CD4-positive, alpha-beta memory T cell (primary cell): ENCODE data around the gene F8A2. TPM values are rescaled to one million over a fixed set of nuclear protein-coding genes. Genes with fewer than 3 reads are reported as not detected.
"Not testable (repeated sequence)": the region's sequence is repeated elsewhere in the genome, so short reads cannot be mapped to it uniquely, and the experiment has no call there.

Source experiments
- CTCF ChIA-PET: fragments of 350-600 bp; sonication (Branson Sonifier 250); formaldehyde crosslinking; loops from one replicate; lab custom pipeline; 2021; ENCODE audit warnings: inconsistent platforms; ENCODE audit not compliant: partially characterized antibody; lab: Charles Lee
- POLR2A ChIA-PET: fragments of 350-600 bp; sonication (Branson Sonifier 250); formaldehyde crosslinking; loops from one replicate; lab custom pipeline; 2021; ENCODE audit not compliant: partially characterized antibody; lab: Charles Lee
- DNase-seq, 5 donors: peaks; one replicate each; pipeline versions ENCODE4 v3.0.0 to v3.0.0-alpha.2; 2020 to 2022; ENCODE audit warnings: mixed read lengths in 1 of 5
- H3K27ac ChIP-seq: one replicate; pipeline ENCODE4 v1.7.0; 2013; ENCODE audit warnings: low read depth, low read length
- H3K27me3 ChIP-seq: 2 replicates; pipeline ENCODE4 v1.7.0; 2013; ENCODE audit warnings: mild to moderate bottlenecking, low read length, moderate library complexity; ENCODE audit not compliant: insufficient read depth
- H3K36me3 ChIP-seq: 2 replicates; pipeline ENCODE4 v1.7.0; 2013; ENCODE audit warnings: mild to moderate bottlenecking, low read length, moderate library complexity; ENCODE audit not compliant: insufficient read depth
- H3K4me1 ChIP-seq: 2 replicates; pipeline ENCODE4 v1.7.0; 2013; ENCODE audit warnings: mild to moderate bottlenecking, low read length, moderate library complexity; ENCODE audit not compliant: insufficient read depth
- H3K4me3 ChIP-seq, 2 donors: one replicate each; pipeline ENCODE4 v1.7.0; 2013; ENCODE audit warnings: low read length in 2 of 2, mild to moderate bottlenecking in 1 of 2
- H3K9me3 ChIP-seq, 2 donors: one replicate each; pipeline ENCODE4 v1.7.0; 2013; ENCODE audit warnings: low read length in 2 of 2, control low read depth in 1 of 2; ENCODE audit not compliant: control insufficient read depth in 1 of 2
- H3K27ac Mint-ChIP-seq, 7 donors: one replicate each; pipeline ENCODE4 v1.8.0; 2020 to 2021; ENCODE audit warnings: mixed read lengths in 7 of 7, mild to moderate bottlenecking in 6 of 7, inconsistent platforms in 3 of 7, moderate library complexity in 3 of 7
- H3K27me3 Mint-ChIP-seq, 2 donors: one replicate each; pipeline ENCODE4 v1.8.0; 2020 to 2021; ENCODE audit warnings: mixed read lengths in 2 of 2
- H3K36me3 Mint-ChIP-seq, 2 donors: one replicate each; pipeline ENCODE4 v1.8.0; 2020 to 2021; ENCODE audit warnings: mixed read lengths in 2 of 2, inconsistent platforms in 1 of 2, mild to moderate bottlenecking in 1 of 2
- H3K4me1 Mint-ChIP-seq, 4 donors: one replicate each; pipeline ENCODE4 v1.8.0; 2020 to 2021; ENCODE audit warnings: mixed read lengths in 4 of 4, mild to moderate bottlenecking in 1 of 4
- H3K4me3 Mint-ChIP-seq, 8 donors: one replicate each; pipeline ENCODE4 v1.8.0; 2020 to 2021; ENCODE audit warnings: mixed read lengths in 8 of 8, mild to moderate bottlenecking in 7 of 8, moderate library complexity in 6 of 8, inconsistent platforms in 3 of 8
- H3K9me3 Mint-ChIP-seq, 8 donors: one replicate each; pipeline ENCODE4 v1.8.0; 2020 to 2021; ENCODE audit warnings: mixed read lengths in 8 of 8, mild to moderate bottlenecking in 5 of 8, inconsistent platforms in 3 of 8, moderate library complexity in 1 of 8
- intact Hi-C: fragments of 100-400 bp; cut with micrococcal nuclease; formaldehyde crosslinking; loops from one replicate; pipeline ENCODE4 v1.15.1; 2023
- polyA plus RNA-seq, 2 donors: library from polyadenylated mRNA; unstranded; fragments of 300-500 nt; fragmentation: Illumina TruSeq; gene quantifications; one replicate each; pipeline ENCODE4 v1.2.3, GENCODE V29; 2021
- total RNA-seq, 2 experiments: library from RNA; stranded (reverse); gene quantifications; one replicate each; pipeline ENCODE4 v1.2.3, GENCODE V29; 2021

F8A2 gene
- not detected for total RNA-seq
- not detected for polyA plus RNA-seq

DNA sequence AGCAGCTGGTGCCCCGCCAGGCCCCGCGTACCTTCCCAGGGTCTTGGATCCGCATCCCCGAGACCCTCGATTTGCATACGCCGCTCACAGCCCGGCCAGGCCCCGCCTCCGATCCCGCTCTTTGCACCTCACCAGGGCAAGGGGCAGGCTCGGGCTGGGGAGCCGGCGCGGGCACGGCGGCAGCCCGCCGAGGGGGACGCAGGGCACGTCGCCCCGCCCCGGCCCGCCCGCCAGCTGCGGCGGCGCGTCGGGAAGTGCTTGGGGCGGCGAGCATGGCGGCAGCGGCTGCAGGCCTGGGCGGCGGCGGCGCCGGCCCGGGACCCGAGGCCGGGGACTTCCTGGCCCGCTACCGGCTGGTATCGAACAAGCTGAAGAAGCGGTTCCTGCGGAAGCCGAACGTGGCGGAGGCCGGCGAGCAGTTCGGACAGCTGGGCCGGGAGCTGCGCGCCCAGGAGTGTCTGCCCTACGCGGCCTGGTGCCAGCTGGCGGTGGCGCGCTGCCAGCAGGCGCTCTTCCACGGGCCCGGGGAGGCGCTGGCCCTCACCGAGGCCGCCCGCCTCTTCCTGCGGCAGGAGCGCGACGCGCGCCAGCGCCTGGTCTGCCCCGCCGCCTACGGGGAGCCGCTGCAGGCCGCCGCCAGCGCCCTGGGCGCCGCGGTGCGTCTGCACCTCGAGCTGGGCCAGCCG lies at the start of gene F8A2:
TSS of gene F8A2 (plus strand) at position 253 of the 686 bp plus-strand sequence. CDS start at position 273, 20 bp downstream.
- not testable (repeated sequence) for H3K9me3 ChIP-seq

DNA sequence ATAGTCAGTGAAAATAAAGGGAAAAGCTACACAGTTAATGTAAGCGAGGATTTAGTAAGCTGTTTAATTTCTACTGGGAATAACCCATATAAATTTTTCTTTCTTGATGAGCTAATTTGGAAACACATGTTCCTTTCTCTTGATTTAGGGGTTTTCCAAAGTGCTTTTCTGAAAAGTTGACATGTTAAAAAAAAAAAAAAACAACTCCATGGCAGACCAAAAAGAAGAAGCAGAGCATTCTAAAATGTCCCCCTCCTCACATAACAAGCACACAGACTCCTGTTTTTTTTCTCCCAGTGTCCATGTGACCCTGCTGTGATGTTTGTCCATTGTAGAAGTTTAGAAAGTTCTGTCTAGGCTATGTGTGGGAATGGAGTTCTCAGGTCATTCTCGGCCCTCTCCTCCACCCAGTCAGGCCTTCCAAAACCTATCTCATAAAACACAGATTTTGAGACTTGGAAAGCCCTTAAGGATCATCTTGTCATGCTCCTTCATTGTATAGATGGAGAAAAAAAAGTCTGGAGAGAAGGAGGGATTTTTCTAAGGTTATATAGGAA lies 48.3 kb upstream of the F8A2 start:
- Histone ChIP-seq H3K27me3 (no peaks in the 10 kb centered on the region), H3K27ac (no peak overlapping the region), H3K4me3 (no peak overlapping the region), H3K9me3 (no peaks in the 10 kb centered on the region), H3K36me3 (no peaks in the 10 kb centered on the region), H3K4me1 (no peaks in the 10 kb centered on the region)
- ChIA-PET POLR2A (no interaction called here), CTCF (no interaction called here)
- H3K4me3 Mint-ChIP-seq, result no peak overlapping the region
- peaks cover 0 to 4% of the 10 kb centered on the region in 2 donors for H3K27me3 Mint-ChIP-seq
- no peaks in the 10 kb centered on the region for H3K4me1 Mint-ChIP-seq
- no peak for DNase-seq
- intact Hi-C loops, result no loop called here
- no peaks in the 10 kb centered on the region for H3K36me3 Mint-ChIP-seq
- H3K27ac Mint-ChIP-seq, result no peak overlapping the region
- H3K9me3 Mint-ChIP-seq, result peaks cover 0 to 2% (median 0%) of the 10 kb centered on the region in 8 donors

More for the DNA sequence above, at the start of gene F8A2:
- H3K4me1 ChIP-seq, H3K27me3 Mint-ChIP-seq, POLR2A ChIA-PET, H3K9me3 Mint-ChIP-seq, H3K36me3 ChIP-seq, H3K27me3 ChIP-seq, DNase-seq, CTCF ChIA-PET, H3K4me3 Mint-ChIP-seq, H3K36me3 Mint-ChIP-seq, intact Hi-C loops, H3K4me3 ChIP-seq, H3K4me1 Mint-ChIP-seq, H3K27ac Mint-ChIP-seq, H3K27ac ChIP-seq: not testable (repeated sequence)

DNA sequence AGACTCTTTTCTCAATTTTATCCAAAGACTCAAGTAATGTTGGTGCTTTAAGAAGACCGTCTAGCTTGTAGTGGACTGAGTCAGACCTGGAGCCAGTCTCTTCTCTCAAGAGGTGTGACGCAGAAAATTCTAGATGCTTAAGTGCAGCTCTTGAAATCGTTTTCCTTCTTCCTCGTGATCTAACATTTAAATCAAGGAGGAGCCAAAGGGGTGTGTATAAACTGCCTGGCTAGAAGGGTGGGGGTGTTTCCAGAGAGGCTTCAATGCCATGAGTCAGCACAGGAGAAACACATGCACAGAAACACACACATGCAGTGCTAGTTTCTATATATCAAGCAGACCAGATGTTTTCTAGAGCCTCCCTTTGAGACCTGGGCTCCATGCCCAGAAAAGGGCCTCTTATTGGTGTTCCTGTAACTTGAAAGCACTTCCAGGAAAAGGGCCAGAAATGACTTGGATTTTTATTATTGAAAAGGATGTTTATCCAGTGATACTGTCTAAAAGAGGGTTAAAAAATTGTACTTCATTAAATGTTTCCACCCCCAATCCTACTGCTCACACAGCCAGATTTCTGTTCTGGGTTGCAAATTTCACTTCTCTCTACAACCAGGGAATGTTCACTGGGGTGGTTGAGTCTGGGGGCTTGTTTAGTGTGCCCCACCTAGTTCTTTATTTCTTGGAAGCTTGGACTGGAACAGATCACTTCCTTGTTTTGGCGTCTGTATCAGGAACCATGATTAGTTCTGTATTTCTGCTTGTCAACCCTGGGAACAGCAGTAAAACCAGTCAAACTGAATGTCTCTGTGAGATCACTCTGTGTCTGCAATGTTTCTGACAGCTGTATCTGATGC lies 47.2 kb upstream of the F8A2 start, which contains the start of gene CLIC2:
TSS of gene CLIC2 (minus strand) at position 129 of the 851 bp plus-strand sequence. CDS start 187 bp downstream, outside the sequence.
- intact Hi-C loops, result no loop called here
- no peak for DNase-seq
- Histone ChIP-seq H3K4me1 (no peaks in the 10 kb centered on the region), H3K9me3 (no peaks in the 10 kb centered on the region), H3K36me3 (no peaks in the 10 kb centered on the region), H3K4me3 (no peak within 1 kb of the TSS), H3K27ac (no peak within 1 kb of the TSS), H3K27me3 (no peaks in the 10 kb centered on the region)
- Mint-ChIP-seq H3K4me3 (no peak within 1 kb of the TSS), H3K27me3 (peaks cover 0 to 1% of the 10 kb centered on the region in 2 donors), H3K27ac (no peak within 1 kb of the TSS), H3K9me3 (peaks cover 0 to 1% (median 0%) of the 10 kb centered on the region in 8 donors), H3K36me3 (no peaks in the 10 kb centered on the region), H3K4me1 (no peaks in the 10 kb centered on the region)
- POLR2A ChIA-PET, result no interaction called here
- CTCF ChIA-PET, result no interaction called here

DNA sequence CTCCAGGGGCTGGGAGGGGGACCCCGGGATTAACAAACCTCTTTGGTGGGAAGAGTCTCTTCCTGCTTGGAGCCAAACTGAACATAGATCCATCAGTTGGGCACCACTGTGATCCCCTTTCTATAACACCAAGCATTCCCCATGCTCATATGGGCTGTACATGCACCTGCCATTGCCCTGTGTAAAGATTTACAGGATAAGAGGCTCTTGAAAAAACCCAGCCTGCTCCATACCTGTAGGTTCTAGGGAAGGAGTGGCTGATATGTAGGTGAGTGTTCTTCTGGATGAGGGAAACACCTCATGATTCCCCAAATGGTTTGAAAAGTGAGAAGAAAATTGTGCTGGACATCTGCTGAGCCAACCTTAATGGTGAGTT lies 46.6 kb upstream of the F8A2 start:
- H3K36me3 Mint-ChIP-seq, DNase-seq, H3K27ac Mint-ChIP-seq, H3K4me1 ChIP-seq, intact Hi-C loops, H3K9me3 Mint-ChIP-seq, H3K27ac ChIP-seq, H3K36me3 ChIP-seq, H3K27me3 Mint-ChIP-seq, H3K4me3 Mint-ChIP-seq, POLR2A ChIA-PET, H3K9me3 ChIP-seq, CTCF ChIA-PET, H3K4me3 ChIP-seq, H3K4me1 Mint-ChIP-seq, H3K27me3 ChIP-seq: not testable (repeated sequence)

DNA sequence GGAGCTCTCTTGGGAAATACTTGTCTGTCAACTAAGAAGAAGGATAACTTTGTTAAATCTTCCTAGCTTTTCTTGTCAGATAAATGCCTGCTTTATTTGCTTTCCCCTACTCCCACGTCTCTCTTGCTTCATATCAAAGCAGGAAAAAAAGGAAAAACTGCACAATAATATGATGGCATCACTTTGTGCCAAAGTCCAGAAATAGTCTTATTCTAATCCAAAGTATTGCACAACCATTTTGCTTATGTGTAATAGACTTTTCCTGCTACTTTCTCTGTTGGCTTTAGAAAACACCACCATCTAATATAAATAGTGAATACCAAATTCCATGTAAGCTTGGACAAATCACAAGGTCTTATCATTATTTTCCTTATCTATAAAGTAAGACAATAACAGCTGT lies 36.2 kb upstream of the F8A2 start:
- intact Hi-C loops, CTCF ChIA-PET, H3K9me3 ChIP-seq, H3K4me3 ChIP-seq, H3K27ac Mint-ChIP-seq, DNase-seq, H3K4me3 Mint-ChIP-seq, H3K9me3 Mint-ChIP-seq, H3K27me3 Mint-ChIP-seq, H3K4me1 ChIP-seq, H3K36me3 Mint-ChIP-seq, H3K27ac ChIP-seq, H3K4me1 Mint-ChIP-seq, POLR2A ChIA-PET, H3K36me3 ChIP-seq, H3K27me3 ChIP-seq: not testable (repeated sequence)

DNA sequence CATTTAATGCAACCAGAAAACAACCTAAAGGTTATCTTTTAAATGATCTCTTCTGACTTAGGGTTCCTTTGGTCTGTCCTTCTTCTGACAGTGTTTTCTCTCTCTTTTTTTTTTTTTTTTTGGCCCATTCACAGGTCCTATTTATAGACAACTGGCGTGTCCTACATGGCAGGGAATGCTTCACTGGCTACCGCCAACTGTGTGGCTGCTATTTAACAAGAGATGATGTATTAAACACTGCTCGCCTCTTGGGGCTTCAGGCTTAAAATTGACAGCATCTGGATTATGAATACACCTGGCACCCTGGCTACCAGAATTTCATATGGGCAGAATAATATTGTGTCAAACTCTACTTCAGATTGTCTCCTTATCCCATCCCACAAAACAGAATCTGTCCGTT lies 32.4 kb upstream of the F8A2 start:
- POLR2A ChIA-PET, H3K27ac Mint-ChIP-seq, intact Hi-C loops, H3K4me3 ChIP-seq, H3K36me3 ChIP-seq, H3K4me1 ChIP-seq, DNase-seq, H3K27ac ChIP-seq, H3K9me3 Mint-ChIP-seq, H3K27me3 ChIP-seq, H3K36me3 Mint-ChIP-seq, H3K9me3 ChIP-seq, H3K4me3 Mint-ChIP-seq, CTCF ChIA-PET, H3K27me3 Mint-ChIP-seq, H3K4me1 Mint-ChIP-seq: not testable (repeated sequence)

DNA sequence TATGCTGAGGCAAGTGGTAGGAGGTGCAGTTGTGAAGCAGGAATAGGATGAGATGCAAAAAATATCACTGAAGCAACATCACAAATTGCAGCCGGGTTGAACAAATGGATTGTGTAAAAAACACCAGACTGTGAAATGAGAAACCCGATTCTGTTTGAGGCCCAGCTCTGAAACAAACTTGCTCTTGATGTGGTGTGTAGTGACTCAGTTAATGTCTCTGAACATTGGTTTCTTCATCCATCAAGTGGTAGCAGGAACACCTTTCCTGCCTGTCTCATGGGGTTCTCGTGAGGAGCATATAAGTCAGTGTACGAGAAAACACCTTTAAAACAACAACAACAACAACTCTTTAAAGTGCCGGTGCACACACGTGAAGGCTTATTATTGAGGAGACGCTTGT lies 18.2 kb upstream of the F8A2 start:
- POLR2A ChIA-PET, H3K9me3 Mint-ChIP-seq, H3K4me1 ChIP-seq, intact Hi-C loops, H3K9me3 ChIP-seq, H3K4me3 ChIP-seq, H3K4me1 Mint-ChIP-seq, H3K27me3 Mint-ChIP-seq, H3K27me3 ChIP-seq, CTCF ChIA-PET, DNase-seq, H3K27ac ChIP-seq, H3K4me3 Mint-ChIP-seq, H3K36me3 ChIP-seq, H3K27ac Mint-ChIP-seq, H3K36me3 Mint-ChIP-seq: not testable (repeated sequence)
